ENCODE results near the gene MYRIP.

GRCh38 chr3:40308725-40309417, 499.5 kb downstream of the MYRIP start:
- TF ChIP-seq, protein P1, sequence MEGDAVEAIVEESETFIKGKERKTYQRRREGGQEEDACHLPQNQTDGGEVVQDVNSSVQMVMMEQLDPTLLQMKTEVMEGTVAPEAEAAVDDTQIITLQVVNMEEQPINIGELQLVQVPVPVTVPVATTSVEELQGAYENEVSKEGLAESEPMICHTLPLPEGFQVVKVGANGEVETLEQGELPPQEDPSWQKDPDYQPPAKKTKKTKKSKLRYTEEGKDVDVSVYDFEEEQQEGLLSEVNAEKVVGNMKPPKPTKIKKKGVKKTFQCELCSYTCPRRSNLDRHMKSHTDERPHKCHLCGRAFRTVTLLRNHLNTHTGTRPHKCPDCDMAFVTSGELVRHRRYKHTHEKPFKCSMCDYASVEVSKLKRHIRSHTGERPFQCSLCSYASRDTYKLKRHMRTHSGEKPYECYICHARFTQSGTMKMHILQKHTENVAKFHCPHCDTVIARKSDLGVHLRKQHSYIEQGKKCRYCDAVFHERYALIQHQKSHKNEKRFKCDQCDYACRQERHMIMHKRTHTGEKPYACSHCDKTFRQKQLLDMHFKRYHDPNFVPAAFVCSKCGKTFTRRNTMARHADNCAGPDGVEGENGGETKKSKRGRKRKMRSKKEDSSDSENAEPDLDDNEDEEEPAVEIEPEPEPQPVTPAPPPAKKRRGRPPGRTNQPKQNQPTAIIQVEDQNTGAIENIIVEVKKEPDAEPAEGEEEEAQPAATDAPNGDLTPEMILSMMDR (IDR thresholded peaks at IDR 0.05), result no peak
- no peak for TF ChIP-seq POLR2A (IDR thresholded peaks at IDR 0.05)

All from thyroid gland (tissue), 4 donors.